Erythroblast (primary cell): ENCODE results near the gene FXYD7.
"Not testable (repeated sequence)": the region's sequence is repeated elsewhere in the genome, so short reads cannot be mapped to it uniquely, and the experiment has no call there.

ENCODE experiments used
- GATA1 ChIP-seq: IDR thresholded peaks from 2 replicates; pipeline ENCODE4 v1.6.1; 2011; ENCODE audit warnings: low read depth, mild to moderate bottlenecking, control low read depth, low read length, moderate library complexity
- POLR2A ChIP-seq: IDR thresholded peaks from 2 replicates; pipeline ENCODE4 v1.6.1; 2011; ENCODE audit warnings: mild to moderate bottlenecking, low read length

DNA sequence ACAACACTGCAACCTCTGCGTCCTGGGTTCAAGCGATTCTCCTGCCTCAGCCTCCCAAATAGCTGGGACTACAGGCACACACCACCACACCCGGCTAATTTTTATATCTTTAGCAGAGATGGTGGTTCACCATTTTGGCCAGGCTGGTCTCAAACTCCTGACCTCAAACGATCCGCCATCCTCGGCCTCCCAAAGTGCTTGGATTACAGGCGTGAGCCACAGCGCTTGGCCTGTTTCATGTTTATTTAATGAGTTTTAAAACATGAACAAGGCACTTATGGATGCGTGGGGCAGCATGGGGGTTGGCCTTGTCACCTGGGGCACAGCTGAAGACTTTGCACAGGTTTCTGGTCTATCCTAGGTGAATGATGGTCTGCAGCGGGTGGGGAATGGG, 10.1 kb downstream of the FXYD7 start:
- not testable (repeated sequence) for TF ChIP-seq POLR2A, GATA1
